GM18511 (cell line): ENCODE data around the gene KLHL30.
"Not testable (repeated sequence)": the region's sequence is repeated elsewhere in the genome, so short reads cannot be mapped to it uniquely, and the experiment has no call there.

ENCODE experiments used
- ATAC-seq: cut with Tn5 transposase; IDR thresholded peaks from one replicate; pipeline ENCODE4 v1.9.1; 2021; ENCODE audit warnings: mild to moderate bottlenecking, moderate library complexity; ENCODE audit not compliant: unreplicated experiment

Gene KLHL30

DNA sequence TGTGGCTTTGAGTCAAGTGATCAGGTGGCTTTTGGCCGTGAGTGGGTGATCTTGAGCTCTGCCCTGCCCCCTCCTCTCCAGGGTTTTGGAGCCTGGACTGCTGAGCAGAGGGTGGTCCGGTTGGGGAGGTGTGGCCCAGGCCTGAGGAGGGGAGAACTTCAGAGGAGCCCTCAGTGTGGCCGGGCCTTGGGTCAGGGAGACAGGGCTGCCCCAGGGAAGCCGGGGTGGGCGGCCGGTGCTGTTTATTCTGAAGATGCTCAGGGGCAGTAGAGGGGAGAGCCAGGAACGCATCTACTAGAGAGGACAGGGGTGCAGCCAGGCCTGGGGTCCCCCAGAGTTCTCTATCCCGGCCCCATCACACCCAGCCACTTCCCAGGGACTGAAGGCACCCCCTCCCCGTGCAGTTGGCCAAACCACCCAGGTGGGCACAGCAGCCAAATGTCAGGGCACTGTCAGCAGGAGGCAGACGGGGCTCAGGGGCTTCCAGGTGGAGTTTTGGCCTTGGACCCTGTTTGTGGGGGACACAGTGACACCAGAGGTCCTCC, 21.3 kb downstream of the KLHL30 start:
- ATAC-seq = no peak

DNA sequence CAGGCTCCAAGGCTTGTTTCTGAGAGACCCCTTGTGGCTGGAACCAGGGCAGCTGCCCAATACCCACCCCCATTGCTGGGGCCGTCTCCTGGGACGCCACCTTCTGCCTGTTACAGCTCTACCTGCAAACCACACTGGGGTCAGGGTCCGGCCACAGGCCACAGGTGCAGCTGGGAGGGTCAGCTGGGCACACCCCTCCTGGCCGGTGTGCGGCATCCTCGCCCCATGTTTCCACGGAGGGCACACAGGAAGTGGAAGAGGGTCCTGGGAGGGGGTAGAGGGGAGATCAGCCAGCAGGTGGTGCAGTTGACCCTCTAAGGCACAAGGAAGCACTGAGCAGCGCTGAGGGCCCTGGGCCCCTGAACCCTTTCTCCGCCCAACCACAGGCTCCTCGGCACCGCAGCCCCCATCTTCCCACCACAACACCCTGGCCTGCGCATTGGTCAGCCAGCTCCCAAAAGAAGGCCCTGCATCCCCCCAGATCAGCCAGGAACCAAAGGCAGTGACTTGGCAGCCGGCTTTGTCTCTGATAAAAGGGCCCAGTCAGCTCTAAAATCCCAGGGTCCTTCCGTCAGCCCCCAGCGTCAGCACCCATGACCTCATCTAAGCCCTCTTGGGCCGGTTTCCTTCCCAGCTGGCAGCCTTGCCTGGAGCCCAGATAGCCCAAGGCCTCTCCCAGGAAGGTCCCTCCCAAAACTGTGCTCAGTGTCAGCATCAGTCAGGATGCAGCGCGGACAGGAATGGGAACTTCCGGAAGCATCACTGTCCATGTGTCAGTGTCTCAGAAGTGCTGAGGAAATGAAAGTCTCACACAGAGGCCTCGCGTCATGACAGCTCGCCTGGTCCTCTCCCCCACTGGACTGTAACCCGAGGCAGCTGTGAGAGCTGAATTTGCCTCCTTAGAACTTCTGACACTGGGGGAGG, 22.0 kb downstream of the KLHL30 start:
- ATAC-seq = no peak

DNA sequence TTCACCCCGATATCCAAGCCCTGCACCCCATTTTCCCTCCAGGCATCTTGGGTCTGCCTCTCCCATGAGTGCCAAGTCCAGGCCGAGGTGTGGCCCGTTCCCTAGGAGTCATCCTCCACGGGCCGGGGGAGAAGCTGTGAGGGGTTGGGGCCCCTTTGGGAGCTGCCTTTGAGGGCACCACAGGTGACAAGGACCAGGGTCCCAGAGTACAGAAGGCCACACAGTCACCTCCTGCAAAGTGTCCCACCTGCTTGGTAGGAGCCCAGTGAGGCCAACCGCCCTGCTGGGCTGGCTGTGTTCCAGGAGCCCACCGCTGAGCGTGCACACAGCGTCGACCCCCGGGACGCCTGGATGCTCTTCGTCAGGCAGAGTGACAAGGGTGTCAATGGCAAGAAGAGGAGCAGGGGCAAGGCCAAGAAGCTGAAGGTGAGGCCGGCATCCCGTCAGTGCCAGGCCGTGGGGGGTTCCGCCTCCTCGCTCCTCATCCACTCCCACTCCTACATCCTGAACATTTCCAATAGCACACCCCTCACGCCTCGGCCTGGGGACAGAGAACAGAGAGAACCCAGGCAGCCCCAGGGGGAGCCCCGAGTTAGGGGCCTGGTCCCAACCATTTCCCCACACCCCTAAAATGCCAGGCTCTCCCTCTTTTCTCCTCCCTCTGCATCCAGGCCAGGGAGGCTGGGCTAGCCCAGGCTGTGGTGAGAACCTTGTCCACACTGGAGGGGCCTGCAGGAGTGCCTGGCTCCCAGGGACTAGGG, 23.0 kb downstream of the KLHL30 start:
- no peak for ATAC-seq

DNA sequence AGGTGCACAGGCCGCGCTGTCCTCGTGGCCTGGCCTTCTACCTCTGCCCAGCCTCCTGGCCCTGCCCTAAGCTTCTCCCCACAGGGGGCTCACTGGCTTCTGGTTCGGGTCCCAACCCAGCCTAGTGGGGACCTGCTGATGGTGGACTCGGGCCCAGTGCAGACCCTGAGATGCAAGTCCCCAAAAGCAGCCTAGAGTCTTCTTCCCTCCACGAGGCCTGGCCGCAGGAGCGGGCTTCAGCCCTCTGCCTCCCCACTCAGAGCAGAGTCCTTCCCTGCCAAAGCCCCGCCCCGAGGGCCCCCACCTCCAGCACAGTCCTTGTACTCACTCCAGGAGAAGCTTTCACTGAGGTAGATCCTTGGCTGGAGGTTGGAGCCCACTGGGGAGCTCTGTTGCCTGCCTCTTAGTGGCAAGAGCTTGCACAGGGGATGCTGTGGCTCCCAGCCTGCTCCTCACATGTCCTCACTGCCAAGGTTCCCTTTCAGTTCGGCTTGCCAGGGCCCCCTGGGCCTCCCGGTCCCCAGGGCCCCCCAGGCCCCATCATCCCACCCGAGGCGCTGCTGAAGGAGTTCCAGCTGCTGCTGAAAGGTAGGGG, 23.9 kb downstream of the KLHL30 start:
- no peak for ATAC-seq

DNA sequence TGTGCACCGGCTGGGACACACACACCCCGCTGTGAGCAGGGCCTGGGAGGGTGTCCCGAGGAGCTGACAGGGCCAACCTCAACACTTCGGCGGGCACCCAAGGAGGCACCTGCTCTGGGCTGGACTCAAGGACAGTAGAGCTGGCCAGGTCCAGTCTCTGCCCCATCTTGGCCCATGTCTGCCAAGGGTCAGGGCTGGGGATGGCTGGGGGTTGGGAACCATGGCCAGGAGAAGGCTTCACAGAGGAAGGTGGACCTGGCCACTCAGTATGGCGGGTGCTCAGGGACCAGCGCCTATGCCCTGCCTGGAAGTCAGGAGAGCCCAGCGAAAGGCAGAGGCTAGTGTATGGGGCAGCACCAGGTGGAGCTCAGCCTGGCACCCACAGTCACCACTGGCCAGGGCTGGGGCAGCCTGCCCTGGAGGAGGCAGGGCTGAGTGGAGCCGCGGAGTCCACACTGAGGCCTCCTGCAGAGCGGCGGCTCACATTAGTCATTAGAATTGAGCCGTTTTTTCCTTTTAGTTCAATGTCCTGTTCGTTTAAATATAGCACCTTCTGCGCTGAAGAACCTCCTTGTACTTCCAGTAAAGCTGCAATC, 24.5 kb downstream of the KLHL30 start:
- no peak for ATAC-seq

DNA sequence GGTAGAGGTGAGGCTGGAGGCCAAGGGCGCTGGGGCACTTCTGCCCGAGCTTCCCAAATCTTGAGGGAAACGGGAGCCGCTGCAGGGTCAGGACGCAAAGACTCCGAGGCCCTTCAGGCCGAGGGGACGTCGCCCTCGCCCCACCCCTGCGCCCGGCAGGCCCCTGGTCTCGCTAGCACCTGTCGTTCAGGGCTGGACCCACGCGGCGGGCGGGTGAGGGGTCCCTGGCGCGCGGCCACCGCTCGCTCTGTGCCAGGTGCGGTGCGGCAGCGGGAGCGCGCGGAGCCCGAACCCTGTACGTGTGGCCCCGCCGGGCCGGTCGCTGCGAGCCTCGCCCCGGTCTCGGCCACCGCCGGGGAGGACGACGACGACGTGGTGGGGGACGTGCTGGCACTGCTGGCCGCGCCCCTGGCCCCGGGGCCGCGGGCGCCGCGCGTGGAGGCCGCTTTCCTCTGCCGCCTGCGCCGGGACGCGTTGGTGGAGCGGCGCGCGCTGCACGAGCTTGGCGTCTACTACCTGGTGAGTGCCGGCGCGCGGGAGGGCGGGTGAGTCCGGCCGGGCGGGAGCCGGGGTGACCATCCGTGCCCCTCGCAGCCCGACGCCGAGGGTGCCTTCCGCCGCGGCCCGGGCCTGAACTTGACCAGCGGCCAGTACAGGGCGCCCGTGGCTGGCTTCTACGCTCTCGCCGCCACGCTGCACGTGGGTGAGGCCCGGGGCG, 25.2 kb downstream of the KLHL30 start:
- no peak for ATAC-seq

DNA sequence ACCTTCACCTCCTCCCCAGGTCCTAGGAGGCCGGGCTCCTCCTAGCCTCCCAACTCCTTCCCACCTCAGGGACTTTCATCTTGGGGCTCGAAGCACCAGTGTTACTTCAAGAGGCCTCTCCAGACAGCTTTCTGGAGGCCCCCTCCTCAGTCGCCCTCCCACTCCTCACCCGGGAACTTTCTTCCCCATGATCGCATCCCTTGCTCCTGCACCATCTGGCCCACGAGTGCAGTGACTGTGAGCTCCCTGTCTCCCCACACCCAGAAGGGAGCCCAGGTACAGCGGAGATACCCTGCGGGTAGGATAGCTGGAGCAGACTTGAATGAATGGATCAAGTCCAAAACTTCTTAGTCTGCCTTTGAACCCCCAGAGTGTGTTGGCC, 26.4 kb downstream of the KLHL30 start:
- no peak for ATAC-seq

DNA sequence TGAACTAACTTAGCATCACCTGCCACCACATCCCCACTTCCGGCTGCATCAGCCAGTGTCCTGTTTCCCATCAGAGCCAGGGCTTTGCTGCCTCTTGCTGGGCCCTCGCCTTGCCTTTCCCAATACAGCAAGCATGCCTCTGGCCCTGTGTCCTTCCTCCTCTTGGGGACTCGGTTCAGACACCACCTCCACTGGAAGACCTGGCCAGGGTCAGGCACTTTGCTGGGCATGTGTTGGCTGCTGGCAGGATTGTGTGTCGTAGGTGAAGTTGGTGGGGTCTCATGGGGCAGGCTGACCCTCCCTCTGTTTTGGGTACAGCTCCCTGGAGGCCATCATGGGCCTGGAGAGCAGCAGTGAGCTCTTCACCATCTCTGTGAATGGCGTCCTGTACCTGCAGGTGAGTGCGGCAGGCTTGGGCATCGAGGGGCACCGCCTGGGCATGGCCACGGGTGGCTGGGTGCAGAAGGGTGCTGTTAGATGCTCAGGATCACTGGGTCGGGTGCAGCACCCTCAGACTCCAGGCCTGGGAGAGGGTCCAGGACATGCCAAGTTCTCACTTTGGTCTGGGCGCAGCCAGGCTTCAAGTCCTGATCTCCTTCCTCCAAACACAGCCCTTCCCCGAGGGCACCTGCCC, 26.9 kb downstream of the KLHL30 start:
- no peak for ATAC-seq

DNA sequence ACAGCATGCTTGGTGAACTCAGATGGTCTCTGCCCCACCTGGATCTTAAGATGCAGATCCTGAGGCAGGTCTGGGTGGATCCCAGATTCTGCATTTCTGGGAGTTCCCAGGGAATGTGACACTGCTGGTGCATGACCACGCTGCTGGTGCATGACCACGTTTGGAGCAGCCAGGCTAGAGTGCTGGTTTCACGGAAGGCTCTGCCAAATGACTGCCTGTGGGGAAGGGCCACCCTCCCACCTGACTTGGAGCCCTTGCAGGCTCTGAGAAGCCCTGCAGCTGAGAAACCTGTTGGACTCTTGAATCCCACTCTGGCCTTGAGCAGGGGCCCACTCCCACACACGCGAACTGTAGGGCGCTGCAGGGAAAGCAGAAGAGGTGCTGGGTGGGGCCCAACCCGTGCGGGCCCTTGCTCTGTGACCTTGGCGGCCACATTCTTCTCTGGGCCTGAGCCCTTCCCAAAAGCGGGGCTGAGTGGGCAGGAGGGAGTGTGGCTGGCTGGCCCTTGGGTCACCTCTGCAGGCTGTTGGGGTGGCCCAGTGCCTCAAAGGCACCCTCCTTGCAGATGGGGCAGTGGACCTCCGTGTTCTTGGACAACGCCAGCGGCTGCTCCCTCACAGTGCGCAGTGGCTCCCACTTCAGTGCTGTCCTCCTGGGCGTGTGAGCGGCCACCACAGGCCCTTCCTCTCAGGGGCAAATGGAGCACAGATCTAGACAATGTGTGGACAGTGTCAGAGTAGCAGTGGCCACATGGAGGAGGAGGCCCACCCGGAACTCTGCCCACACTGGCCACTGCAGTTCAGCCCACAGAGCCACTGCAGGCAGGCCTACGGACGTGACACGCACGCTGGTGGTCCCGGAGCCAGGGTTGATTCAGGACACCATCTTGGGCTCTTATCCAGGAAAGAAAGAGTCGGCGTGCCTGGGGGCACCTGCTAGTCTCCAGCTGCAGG, 28.2 kb downstream of the KLHL30 start:
- ATAC-seq = no peak

DNA sequence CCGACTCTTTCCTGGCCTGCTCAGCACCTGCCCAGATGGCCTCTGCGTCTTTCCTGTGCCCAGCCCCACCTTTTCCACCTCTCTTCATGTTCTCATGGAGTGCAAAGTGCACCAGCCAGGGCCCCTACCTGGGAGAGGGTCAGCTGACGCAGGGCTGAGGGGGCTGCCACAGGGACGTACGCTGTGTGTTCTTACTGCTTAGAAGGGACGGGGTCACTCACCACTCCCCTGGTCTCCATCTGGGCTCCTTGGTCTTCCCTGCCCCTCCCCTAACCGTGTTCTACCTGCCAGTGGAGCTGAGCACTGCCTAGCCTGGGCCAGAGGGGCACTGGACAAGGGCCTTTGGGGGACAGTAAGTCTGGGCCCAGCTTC, 28.9 kb downstream of the KLHL30 start:
- no peak for ATAC-seq

DNA sequence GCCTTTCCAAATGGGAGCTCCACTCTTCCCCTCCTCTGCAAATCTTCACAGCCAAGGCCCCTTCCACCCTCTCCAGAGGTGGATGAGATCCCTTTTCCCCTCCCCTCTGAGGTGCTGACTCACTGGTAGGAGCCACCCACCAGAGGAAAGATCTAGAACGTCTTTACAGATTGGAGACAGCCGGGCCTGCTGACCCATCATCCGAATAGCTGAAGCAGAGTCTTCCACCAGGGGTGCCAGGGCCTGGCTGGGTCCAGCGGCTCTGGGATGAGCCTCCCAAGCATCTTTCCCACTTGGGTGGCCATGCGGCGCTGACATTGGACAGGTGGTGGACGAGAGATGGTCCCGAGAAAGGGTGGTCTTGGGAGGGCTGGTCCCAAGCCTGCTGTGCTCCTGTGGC, 29.3 kb downstream of the KLHL30 start:
- no peak for ATAC-seq

DNA sequence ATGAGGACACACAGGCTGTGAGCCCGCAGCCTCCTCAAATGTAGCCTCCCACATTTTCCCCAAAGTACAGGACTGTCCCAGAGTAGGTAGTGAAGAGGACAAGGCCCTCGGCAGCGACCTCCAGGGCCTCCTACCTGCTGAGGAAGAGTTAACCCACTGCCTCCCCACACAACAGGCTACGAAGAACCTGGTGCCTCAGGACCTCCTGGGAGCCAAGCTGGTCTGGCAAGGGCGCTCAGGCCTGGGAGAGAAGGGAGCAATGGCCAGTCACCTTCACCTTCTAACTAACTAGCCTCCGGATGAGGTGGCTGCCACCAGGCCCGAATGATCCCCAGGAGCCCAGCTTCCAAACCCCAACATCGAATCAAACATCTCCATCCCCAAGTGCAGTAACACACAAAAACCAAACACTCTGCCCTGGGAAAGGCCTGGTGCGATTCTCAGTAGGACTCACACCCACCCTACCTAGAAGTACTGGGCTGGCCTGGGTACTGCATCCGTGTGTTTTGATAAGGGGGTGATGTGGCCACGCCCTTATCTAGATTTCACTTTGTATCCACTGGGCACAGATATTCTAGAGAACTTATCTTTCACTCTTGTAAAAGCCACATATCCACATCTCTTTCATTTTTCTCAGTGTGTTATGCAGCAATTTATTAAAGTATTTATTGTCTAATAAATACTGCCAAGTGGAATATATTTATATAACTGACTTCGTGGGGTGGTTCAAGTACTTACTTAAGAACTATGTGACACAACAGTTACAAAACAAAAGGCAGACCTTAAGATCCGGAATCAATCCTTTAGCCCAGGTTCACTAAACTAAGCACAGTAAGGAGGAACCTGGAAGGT, 30.0 kb downstream of the KLHL30 start:
- ATAC-seq = no peak

DNA sequence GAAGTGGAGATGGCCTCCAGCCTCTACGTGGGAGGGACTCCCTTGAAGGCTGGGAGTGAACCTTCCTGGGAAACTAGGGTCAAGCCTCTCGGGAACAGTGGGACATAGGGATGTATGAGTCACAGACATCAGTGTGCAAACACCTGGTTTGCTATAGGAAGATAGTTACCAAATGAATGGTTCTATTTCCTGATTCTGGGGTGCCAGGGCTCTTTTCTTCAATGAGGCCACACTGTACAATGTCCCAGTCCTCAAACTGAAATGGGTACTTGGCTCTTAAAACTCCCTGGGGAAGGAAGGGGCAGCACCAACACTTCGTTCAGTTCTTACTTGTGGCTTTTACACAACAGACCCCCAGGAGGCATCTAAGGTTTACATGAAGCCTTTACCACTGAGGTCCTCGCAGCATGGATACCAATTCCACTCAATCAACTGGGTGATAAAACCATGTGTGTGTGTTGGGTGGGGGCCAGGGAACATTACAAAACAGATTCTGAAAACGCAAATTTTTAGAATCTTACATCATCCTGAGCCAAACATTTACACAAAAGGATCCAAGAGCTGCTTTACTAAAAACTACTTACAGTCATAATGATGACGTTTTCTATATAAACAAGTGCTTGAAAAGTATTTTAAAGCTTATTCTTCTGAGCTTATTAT, 30.7 kb downstream of the KLHL30 start:
- ATAC-seq = no peak

DNA sequence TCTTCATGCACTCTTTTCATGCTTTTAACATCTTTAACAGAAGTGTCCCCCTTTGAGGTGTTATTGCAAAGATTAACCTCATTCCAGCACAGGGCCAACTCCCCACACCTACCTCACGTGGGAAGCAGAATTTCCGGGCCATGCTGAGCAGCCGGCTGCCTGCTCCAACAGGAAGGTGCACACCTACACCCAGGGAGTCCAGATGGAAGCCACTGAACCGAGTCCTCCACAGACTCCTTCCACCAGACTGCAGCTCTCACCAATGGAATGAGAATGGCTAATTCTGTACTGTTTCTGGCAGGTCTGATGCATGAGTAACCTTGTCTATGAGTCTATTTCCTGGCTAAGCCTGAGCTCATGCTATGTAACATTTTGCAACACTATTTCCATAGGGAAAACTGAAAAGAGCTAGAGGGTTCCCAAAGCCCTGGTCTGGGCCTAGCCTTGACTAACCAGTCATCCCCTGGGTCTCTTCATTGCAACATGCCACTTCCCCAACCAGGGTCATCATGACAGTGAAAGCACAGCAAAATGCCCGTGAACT, 31.3 kb downstream of the KLHL30 start:
- ATAC-seq = no peak

DNA sequence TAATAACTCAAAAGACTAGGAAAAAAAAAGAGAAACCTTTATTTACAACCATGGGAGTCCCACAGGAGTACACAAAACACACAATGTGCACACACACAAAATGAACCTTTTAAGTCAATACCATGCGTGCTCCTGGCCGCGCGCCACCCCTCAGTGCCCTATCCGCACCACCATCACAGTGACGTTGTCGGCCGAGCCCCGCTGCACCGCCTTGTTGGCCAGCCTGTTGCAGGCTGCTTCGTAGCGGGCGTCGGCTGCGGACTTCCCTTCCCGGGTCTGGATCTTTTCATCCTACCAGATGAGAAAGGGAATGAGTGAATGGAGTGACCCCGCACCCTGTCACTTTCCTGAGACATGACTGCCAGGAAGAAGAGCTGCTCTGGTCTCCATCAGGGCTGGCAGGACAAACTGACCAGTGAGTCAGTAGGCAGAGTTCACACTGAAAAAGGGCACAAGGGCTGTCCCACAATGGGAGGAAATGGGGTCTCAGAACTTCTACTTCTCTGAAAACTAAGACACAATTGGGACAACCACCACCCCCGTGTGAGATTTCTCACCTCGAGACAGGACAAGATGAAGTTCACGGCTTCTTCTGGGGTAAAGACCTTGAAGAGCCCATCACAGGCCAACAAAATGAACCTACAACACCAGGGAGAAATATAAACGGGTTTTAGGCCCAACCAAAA, 32.1 kb downstream of the KLHL30 start:
- ATAC-seq = no peak

DNA sequence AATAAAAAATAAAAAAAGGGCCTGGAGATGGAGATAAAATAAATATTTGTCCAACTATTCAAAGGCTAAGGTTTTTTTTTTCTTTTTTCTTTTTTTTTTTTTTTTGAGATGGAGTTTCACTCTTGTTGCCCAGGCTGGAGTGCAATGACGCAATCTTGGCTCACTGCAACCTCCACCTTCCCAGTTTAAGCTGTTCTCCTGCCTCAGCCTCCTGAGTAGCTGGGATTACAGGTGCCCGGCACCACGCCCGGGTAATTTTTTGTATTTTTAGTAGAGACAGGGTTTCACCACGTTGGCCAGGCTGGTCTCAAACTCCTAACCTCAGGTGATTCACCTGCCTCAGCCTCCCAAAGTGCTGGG, 32.6 kb downstream of the KLHL30 start:
- not testable (repeated sequence) for ATAC-seq
